C4-2B (cell line): ENCODE measurements around the gene NFKB1.
"Not testable (repeated sequence)": the region's sequence is repeated elsewhere in the genome, so short reads cannot be mapped to it uniquely, and the experiment has no call there.

ENCODE experiments used
- H3K27ac ChIP-seq: fragments of 450-650 bp; 2 replicates; pipeline ENCODE4 v1.5.1; 2017
- CTCF ChIP-seq: fragments of 450-650 bp; conservative IDR thresholded peaks from 2 replicates; pipeline ENCODE4 v1.5.1; 2017; ENCODE audit warnings: mild to moderate bottlenecking
- ZFX ChIP-seq: fragments of 450-650 bp; IDR thresholded peaks from 2 replicates; pipeline ENCODE4 v1.6.1; 2017

The NFKB1 gene

GRCh38 chr4:102483120-102483519 lies 18.0 kb upstream of the NFKB1 start:
- H3K27ac ChIP-seq, result no peak overlapping the region
- TF ChIP-seq ZFX, result no peak
- TF ChIP-seq CTCF, result no peak

- not testable (repeated sequence) for H3K27ac ChIP-seq
Measured at GRCh38 chr4:102483990-102484692, 17.0 kb upstream of the NFKB1 start.

- H3K27ac ChIP-seq, result no peak overlapping the region
- TF ChIP-seq CTCF, result no peak
- no peak for TF ChIP-seq ZFX
Measured at GRCh38 chr4:102492531-102493241, 8.5 kb upstream of the NFKB1 start.

GRCh38 chr4:102493257-102493656 lies 7.9 kb upstream of the NFKB1 start:
- TF ChIP-seq CTCF (no peak), ZFX (no peak)
- H3K27ac ChIP-seq, result no peak overlapping the region

- no peak overlapping the region for H3K27ac ChIP-seq
- TF ChIP-seq ZFX, result no peak
- TF ChIP-seq CTCF, result no peak
Measured at GRCh38 chr4:102493794-102494193, 7.4 kb upstream of the NFKB1 start.

- no peak for TF ChIP-seq ZFX
- TF ChIP-seq CTCF, result no peak
- H3K27ac ChIP-seq, result no peak overlapping the region
Measured at GRCh38 chr4:102494603-102495002, 6.6 kb upstream of the NFKB1 start.

GRCh38 chr4:102497986-102498385 lies 3.2 kb upstream of the NFKB1 start:
- no peak overlapping the region for H3K27ac ChIP-seq
- no peak for TF ChIP-seq CTCF
- TF ChIP-seq ZFX, result no peak

GRCh38 chr4:102500352-102500695 lies 835 bp upstream of the NFKB1 start:
- H3K27ac ChIP-seq, result peak overlapping the region; percentile 99

More at GRCh38 chr4:102500352-102500695, 835 bp upstream of the NFKB1 start:
- TF ChIP-seq ZFX (no peak), CTCF (peak; percentile 5; the same call in 1 of the 2 replicates)
